Progenitor cell of endocrine pancreas (in vitro differentiated cells): ENCODE measurements around the gene BAHCC1. TPM values are rescaled to one million over a fixed set of nuclear protein-coding genes. Genes with fewer than 3 reads are reported as not detected.

Experiments
- DNase-seq: peaks from one replicate; pipeline ENCODE4 v3.0.0; 2021; ENCODE audit warnings: low spot score; ENCODE audit not compliant: unreplicated experiment
- H3K27ac Mint-ChIP-seq: 2 replicates; pipeline ENCODE4 v1.8.0; 2021; ENCODE audit warnings: mild to moderate bottlenecking, moderate library complexity, mixed read lengths
- H3K27me3 Mint-ChIP-seq: 2 replicates; pipeline ENCODE4 v1.8.0; 2021; ENCODE audit warnings: mixed read lengths
- H3K36me3 Mint-ChIP-seq: 2 replicates; pipeline ENCODE4 v1.8.0; 2022; ENCODE audit warnings: mixed read lengths; ENCODE audit not compliant: insufficient read depth
- H3K4me1 Mint-ChIP-seq: 2 replicates; pipeline ENCODE4 v1.8.0; 2021; ENCODE audit warnings: low read depth, mixed read lengths
- H3K4me3 Mint-ChIP-seq: 2 replicates; pipeline ENCODE4 v1.8.0; 2021; ENCODE audit warnings: low read depth, mild to moderate bottlenecking, moderate library complexity, mixed read lengths
- H3K9me3 Mint-ChIP-seq: 2 replicates; pipeline ENCODE4 v1.8.0; 2021; ENCODE audit warnings: low read depth, mixed read lengths
- CTCF ChIP-seq: fragments of 200-600 bp; sonication (generic); IDR thresholded peaks from one replicate; pipeline ENCODE4 v1.5.0; 2021; ENCODE audit warnings: antibody characterized with exemption, mild to moderate bottlenecking; ENCODE audit not compliant: unreplicated experiment
- total RNA-seq: library from RNA; stranded (reverse); gene quantifications from 2 replicates; pipeline ENCODE4 v1.2.1, GENCODE V29; 2021

Gene BAHCC1
- total RNA-seq, 1 donor from 2014 or later, result 40.5 TPM

DNA sequence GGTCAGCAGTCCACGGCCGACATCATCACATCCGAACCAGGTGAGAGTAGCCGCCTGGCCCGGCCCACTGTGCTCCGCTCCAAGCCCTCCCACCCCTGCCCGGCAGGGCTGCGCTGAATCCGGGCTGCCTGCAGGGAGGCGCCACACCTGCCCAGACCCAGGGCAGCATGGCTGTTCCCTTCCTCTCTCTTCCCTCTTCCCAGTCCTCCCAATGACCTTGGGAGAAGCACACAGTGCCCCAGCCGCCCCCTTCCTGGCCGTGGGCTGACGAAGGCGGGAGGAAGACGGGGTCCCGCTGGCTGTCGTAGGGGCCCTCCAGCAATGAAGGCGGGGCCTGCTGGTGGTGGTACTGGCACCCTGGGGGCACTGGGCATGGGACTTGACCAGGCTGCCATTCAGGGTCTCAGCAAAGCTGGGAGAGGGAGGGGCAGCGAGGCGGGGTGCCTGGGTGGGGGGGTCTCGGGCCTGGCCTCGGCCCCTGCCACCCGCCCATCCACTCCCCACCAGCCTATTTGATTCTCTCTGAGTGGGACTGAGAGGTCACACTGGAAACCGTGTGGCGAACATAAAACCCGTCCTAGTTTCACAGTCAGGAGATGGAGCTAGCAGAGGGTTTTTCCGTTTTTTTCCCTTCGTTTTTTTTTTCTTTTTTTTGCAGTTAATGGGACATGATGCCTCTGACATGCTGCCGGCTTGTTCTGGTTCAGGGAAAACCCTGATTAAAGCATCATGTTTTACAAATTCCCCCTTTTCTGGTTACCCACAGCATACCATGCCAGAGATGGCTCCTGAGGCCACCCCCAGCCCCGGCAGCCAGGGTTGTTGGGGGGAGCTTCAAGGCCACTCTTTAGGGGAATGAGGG is 50.6 kb downstream of the BAHCC1 start:
- DNase-seq, result no peak
- Mint-ChIP-seq H3K9me3 (no peaks in the 10 kb centered on the region), H3K4me1 (no peaks in the 10 kb centered on the region), H3K27me3 (no peaks in the 10 kb centered on the region), H3K4me3 (no peak overlapping the region), H3K36me3 (no peaks in the 10 kb centered on the region), H3K27ac (no peak overlapping the region)
- TF ChIP-seq CTCF, result no peak

- no peak for TF ChIP-seq CTCF
- no peak overlapping the region for H3K27ac Mint-ChIP-seq
- H3K4me3 Mint-ChIP-seq, result no peak overlapping the region
- H3K4me1 Mint-ChIP-seq, result no peaks in the 10 kb centered on the region
- DNase-seq, result no peak
- H3K36me3 Mint-ChIP-seq, result no peaks in the 10 kb centered on the region
- H3K27me3 Mint-ChIP-seq, result no peaks in the 10 kb centered on the region
- no peaks in the 10 kb centered on the region for H3K9me3 Mint-ChIP-seq
Measured at GRCh38 chr17:81447331-81447933, 52.2 kb downstream of the BAHCC1 start.

- Mint-ChIP-seq H3K9me3 (no peaks in the 10 kb centered on the region), H3K36me3 (no peaks in the 10 kb centered on the region), H3K4me1 (no peaks in the 10 kb centered on the region), H3K27me3 (no peaks in the 10 kb centered on the region), H3K4me3 (no peak overlapping the region), H3K27ac (no peak overlapping the region)
- TF ChIP-seq CTCF, result no peak
- no peak for DNase-seq
Measured at GRCh38 chr17:81448442-81448841, 53.2 kb downstream of the BAHCC1 start.

- DNase-seq, result no peak
- no peaks in the 10 kb centered on the region for H3K4me1 Mint-ChIP-seq
- H3K4me3 Mint-ChIP-seq, result no peak overlapping the region
- no peak overlapping the region for H3K27ac Mint-ChIP-seq
- no peaks in the 10 kb centered on the region for H3K36me3 Mint-ChIP-seq
- H3K9me3 Mint-ChIP-seq, result no peaks in the 10 kb centered on the region
- H3K27me3 Mint-ChIP-seq, result no peaks in the 10 kb centered on the region
- TF ChIP-seq CTCF, result no peak
Measured at GRCh38 chr17:81448950-81449349, 53.7 kb downstream of the BAHCC1 start.

DNA sequence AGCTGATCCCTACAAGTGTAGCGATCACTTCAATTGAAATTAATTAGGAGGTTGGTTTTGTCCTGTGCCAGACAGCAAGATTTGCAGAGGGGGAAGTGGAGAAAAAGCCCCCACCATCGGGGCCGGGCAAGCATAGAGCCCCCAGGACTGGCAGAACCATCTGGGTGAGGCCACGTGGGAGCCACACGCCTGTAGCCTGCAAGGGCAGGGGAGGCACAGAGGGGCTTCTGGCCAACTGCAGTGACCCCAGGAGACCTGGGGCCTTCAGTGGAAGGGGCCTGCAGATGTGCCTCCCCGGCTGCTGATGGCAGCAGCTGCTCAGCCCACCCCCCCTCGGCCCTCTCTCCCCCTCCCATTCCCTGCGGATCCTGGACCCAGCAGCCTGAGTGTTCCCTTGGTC is 54.1 kb downstream of the BAHCC1 start:
- Mint-ChIP-seq H3K9me3 (no peaks in the 10 kb centered on the region), H3K4me1 (no peaks in the 10 kb centered on the region), H3K27ac (no peak overlapping the region), H3K36me3 (no peaks in the 10 kb centered on the region), H3K4me3 (no peak overlapping the region), H3K27me3 (no peaks in the 10 kb centered on the region)
- TF ChIP-seq CTCF, result no peak
- no peak for DNase-seq
